GM23338 (cell line): ENCODE data around the gene FHL2. TPM values are rescaled to one million over a fixed set of nuclear protein-coding genes. Genes with fewer than 3 reads are reported as not detected.

Source experiments
- ATAC-seq: fragments of 200-7000 bp; cut with Tn5 transposase; 3 replicates; pipeline ENCODE4 v1.9.1; 2020
- DNase-seq: peaks from one replicate; pipeline ENCODE4 v3.0.0-alpha.2; 2015; ENCODE audit warnings: low spot score
- H2AFZ ChIP-seq: fragments of 200-600 bp; sonication (generic); 2 replicates; pipeline ENCODE4 v1.8.0; 2016; ENCODE audit warnings: antibody characterized with exemption, mild to moderate bottlenecking, moderate library complexity
- H3F3A ChIP-seq: fragments of 200-600 bp; sonication (generic); replicated peaks from 2 replicates; pipeline ENCODE4 v1.8.0; 2017; ENCODE audit warnings: antibody characterized with exemption, mixed run types, low read depth
- H3K27ac ChIP-seq: fragments of 200-600 bp; sonication (generic); 2 replicates; pipeline ENCODE4 v1.6.1; 2016; ENCODE audit warnings: low read depth
- H3K27me3 ChIP-seq: fragments of 200-600 bp; sonication (generic); 2 replicates; pipeline ENCODE4 v1.8.0; 2016; ENCODE audit warnings: mild to moderate bottlenecking, mixed run types, moderate library complexity; ENCODE audit not compliant: insufficient read depth
- H3K36me3 ChIP-seq: fragments of 200-600 bp; sonication (generic); 2 replicates; pipeline ENCODE4 v1.8.0; 2016; ENCODE audit warnings: mild to moderate bottlenecking; ENCODE audit not compliant: insufficient read depth
- H3K4me1 ChIP-seq: fragments of 200-600 bp; sonication (generic); 2 replicates; pipeline ENCODE4 v1.8.0; 2016; ENCODE audit warnings: mild to moderate bottlenecking, moderate library complexity; ENCODE audit not compliant: insufficient read depth
- H3K4me2 ChIP-seq: fragments of 200-600 bp; sonication (generic); 2 replicates; pipeline ENCODE4 v1.7.1; 2017; ENCODE audit warnings: mixed run types
- H3K4me3 ChIP-seq: fragments of 200-600 bp; sonication (generic); 2 replicates; pipeline ENCODE4 v1.6.1; 2016; ENCODE audit warnings: mixed run types
- H3K79me2 ChIP-seq: fragments of 200-600 bp; sonication (generic); replicated peaks from 2 replicates; pipeline ENCODE4 v1.8.0; 2017; ENCODE audit warnings: mild to moderate bottlenecking; ENCODE audit not compliant: insufficient read depth
- H3K9me2 ChIP-seq: fragments of 200-600 bp; sonication (generic); 2 replicates; pipeline ENCODE4 v1.8.0; 2017; ENCODE audit not compliant: insufficient read depth
- H4K20me1 ChIP-seq: fragments of 200-600 bp; sonication (generic); replicated peaks from 2 replicates; pipeline ENCODE4 v1.8.0; 2017; ENCODE audit warnings: mild to moderate bottlenecking; ENCODE audit not compliant: insufficient read depth
- H3K27ac Mint-ChIP-seq: 2 replicates; pipeline ENCODE4 v1.8.0; 2020; ENCODE audit warnings: inconsistent platforms, mild to moderate bottlenecking, moderate library complexity, mixed read lengths
- H3K27me3 Mint-ChIP-seq: 3 replicates; pipeline ENCODE4 v1.8.0; 2022; ENCODE audit warnings: low read depth, mild to moderate bottlenecking, moderate library complexity, mixed read lengths, inconsistent platforms; ENCODE audit not compliant: insufficient read depth, poor library complexity
- H3K36me3 Mint-ChIP-seq: 3 replicates; pipeline ENCODE4 v1.8.0; 2021; ENCODE audit warnings: low read depth, mild to moderate bottlenecking, inconsistent platforms, moderate library complexity, mixed read lengths
- H3K4me1 Mint-ChIP-seq: 3 replicates; pipeline ENCODE4 v1.8.0; 2020; ENCODE audit warnings: mild to moderate bottlenecking, inconsistent platforms, mixed read lengths
- H3K4me3 Mint-ChIP-seq: 3 replicates; pipeline ENCODE4 v1.8.0; 2021; ENCODE audit warnings: moderate library complexity, mild to moderate bottlenecking, inconsistent platforms, mixed read lengths
- H3K9me3 Mint-ChIP-seq: 3 replicates; pipeline ENCODE4 v1.8.0; 2020; ENCODE audit warnings: moderate library complexity, mild to moderate bottlenecking, inconsistent platforms, mixed read lengths
- CREB1 ChIP-seq: fragments of 250-450 bp; sonication (Bioruptor Pico); IDR thresholded peaks from 2 replicates; pipeline ENCODE4 v1.5.0; 2020; ENCODE audit warnings: low read depth, mild to moderate bottlenecking, moderate library complexity
- CTCF ChIP-seq, 2 experiments: fragments of 200-600 bp in 1 of 2; sonication (generic) in 1 of 2; conservative IDR thresholded peaks; 2 replicates each; pipeline versions ENCODE4 v1.5.1 to v1.6.1; 2016 to 2017; ENCODE audit warnings: antibody characterized with exemption in 2 of 2, low read depth in 2 of 2, mild to moderate bottlenecking in 2 of 2, moderate library complexity in 1 of 2
- JUNB ChIP-seq: IDR thresholded peaks from one replicate; pipeline ENCODE4 v1.6.1; 2016; ENCODE audit warnings: antibody characterized with exemption; ENCODE audit not compliant: unreplicated experiment
- NANOG ChIP-seq: IDR thresholded peaks from 2 replicates; pipeline ENCODE4 v1.6.1; 2016; ENCODE audit warnings: antibody characterized with exemption, borderline replicate concordance
- POLR2AphosphoS5 ChIP-seq: IDR thresholded peaks from 2 replicates; pipeline ENCODE4 v1.6.1; 2016; ENCODE audit warnings: antibody characterized with exemption, low read depth
- REST ChIP-seq: IDR thresholded peaks from one replicate; pipeline ENCODE4 v1.6.1; 2018; ENCODE audit warnings: antibody characterized with exemption; ENCODE audit not compliant: unreplicated experiment
- STAT1 ChIP-seq: IDR thresholded peaks from one replicate; pipeline ENCODE4 v1.6.1; 2016; ENCODE audit warnings: antibody characterized with exemption; ENCODE audit not compliant: unreplicated experiment
- ZNF462 ChIP-seq: fragments of 250-450 bp; sonication (Bioruptor Pico); IDR thresholded peaks from 2 replicates; pipeline ENCODE4 v1.5.0; 2020; ENCODE audit warnings: mild to moderate bottlenecking, moderate library complexity
- polyA plus RNA-seq: library from polyadenylated mRNA; unstranded; fragments of >200 nt; fragmentation: Nextera tagmentation; extraction: Ambion mirVana; gene quantifications from 2 replicates; pipeline ENCODE4 v1.2.1, GENCODE V29; 2016
- total RNA-seq: library from RNA; depleted of rRNA; stranded (reverse); fragments of >200 nt; shearing (Covaris generic); gene quantifications from 2 replicates; pipeline ENCODE4 v1.2.3, GENCODE V29; 2014

Gene FHL2
- total and polyA plus RNA-seq, 2 experiments from 2014 or later: 29.0 to 30.9 TPM

GRCh38 chr2:105362862-105363591 lies 35.8 kb downstream of the FHL2 start (continued):
- no peak for TF ChIP-seq ZNF462

GRCh38 chr2:105361102-105361889 lies 37.6 kb downstream of the FHL2 start:
- Histone ChIP-seq H3F3A (no peaks in the 10 kb centered on the region), H3K4me3 (no peak overlapping the region), H3K27ac (no peak overlapping the region), H3K36me3 (peaks cover 3% of the 10 kb centered on the region; the same call in 1 of the 2 replicates), H4K20me1 (no peaks in the 10 kb centered on the region), H3K4me2 (no peak overlapping the region), H2AFZ (no peak overlapping the region), H3K27me3 (no peaks in the 10 kb centered on the region), H3K9me2 (no peaks in the 10 kb centered on the region), H3K79me2 (no peaks in the 10 kb centered on the region), H3K4me1 (no peaks in the 10 kb centered on the region)
- H3K4me1 Mint-ChIP-seq: no peaks in the 10 kb centered on the region
- peaks cover 6% of the 10 kb centered on the region for H3K27me3 Mint-ChIP-seq
- ATAC-seq: no peak
- H3K27ac Mint-ChIP-seq: no peak overlapping the region
- H3K36me3 Mint-ChIP-seq: peaks cover 41% of the 10 kb centered on the region
- no peaks in the 10 kb centered on the region for H3K9me3 Mint-ChIP-seq
- no peak overlapping the region for H3K4me3 Mint-ChIP-seq
- no peak for DNase-seq
- TF ChIP-seq REST (no peak), POLR2AphosphoS5 (no peak), CREB1 (CRISPR knock-in tag) (no peak), CTCF (conservative IDR thresholded peaks at IDR 0.05; ENCODE audit: low read depth in 2 of 2) (no peak), JUNB (no peak), NANOG (no peak), STAT1 (no peak)
